Activated CD4-positive, CD25-positive, alpha-beta regulatory T cell (primary cell): ENCODE results near the gene PSMB11.

Experiments used
- DNase-seq, 4 experiments: peaks; one replicate each; lab custom pipeline; 2025; lab: John Stamatoyannopoulos, UW

The PSMB11 gene

DNA sequence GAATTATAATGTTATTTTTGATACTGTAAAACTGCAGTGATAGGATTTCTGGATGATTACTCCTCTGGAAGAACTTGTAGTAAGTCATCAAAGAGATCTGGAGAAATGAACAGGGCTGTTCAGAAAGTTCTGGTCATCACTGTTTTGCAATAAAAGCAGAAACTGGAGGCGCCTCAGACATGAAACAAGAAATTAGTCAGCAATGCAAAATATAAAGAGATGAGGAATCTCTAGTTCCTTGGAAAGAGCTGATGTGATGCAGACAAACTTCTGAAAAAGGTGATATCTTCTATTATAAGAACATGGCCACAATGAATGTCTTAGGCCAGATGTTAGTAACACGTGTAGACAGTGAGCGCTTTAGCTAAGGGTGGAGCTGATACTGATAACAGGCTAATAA, 43.4 kb downstream of the PSMB11 start:
- DNase-seq, result no peak

DNA sequence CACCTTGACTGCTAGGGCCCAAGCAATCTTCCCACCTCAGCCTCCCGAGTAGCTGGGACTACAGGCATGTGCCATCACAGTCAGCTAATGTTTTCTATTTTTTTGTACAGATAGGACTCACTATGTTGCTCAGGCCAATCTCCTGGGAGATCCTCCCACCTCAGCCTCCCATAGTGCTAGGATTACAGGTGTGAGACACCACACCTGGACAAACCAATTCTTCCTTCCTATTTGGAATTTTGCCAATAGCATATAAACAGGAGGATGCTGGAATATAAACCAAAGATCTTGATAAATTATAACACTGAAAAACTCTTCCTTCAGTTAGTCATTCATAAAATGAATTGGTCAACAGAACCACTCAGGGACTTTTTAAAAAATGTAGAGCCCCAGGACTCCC, 44.6 kb downstream of the PSMB11 start:
- no peak for DNase-seq

DNA sequence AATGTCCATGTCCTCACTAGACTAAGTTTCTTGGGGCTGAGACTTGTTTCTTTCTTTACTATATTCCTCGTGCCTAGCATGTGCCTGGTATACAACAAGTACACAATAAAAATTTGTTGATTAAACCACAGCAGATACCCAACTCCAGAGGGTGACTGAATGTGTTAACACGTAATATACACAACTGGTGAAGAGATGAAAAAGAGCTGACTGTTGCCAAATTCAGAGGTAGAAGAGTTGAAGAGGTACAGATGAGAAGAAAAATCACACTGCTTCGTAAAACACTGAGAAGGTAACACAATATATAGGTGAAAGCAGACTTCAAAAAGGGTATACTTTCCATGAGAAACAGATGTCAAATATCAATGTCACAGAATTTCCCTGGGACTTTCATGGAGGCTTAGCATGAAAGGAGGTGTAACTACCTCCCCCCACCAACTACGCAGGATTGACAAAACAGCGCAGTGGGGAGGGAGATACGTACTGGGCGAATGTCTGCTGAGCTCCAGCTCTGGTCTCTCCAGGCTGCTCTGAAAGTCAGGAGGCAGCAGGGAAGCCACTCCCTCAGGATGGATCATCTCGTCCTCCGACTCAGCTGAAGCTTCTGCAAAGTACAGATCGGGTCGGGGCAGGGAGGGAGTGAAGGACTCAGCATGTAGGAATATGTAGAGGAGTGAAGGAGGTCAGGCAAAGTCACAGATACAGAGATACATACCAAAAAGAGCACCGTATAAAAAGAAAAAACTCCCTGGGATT, 47.7 kb downstream of the PSMB11 start:
- DNase-seq, result no peak

DNA sequence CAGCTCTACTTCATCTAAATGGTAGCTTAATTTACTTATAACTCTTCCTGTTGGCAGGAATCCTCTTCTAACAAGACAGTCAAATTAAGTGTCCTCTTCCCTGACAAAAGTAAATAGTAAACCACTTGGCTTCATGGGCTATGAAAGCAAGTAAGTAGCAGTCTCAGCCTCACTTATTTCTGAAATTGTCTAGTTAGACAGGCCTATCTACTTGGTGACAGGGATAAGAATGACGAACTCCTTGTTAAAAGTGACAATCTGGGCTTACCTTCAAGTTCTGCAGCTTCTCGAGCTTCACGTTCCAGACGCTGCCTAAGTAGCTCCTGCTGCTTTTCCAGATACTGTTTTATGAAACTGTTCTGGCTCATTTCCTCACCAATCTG, 48.2 kb downstream of the PSMB11 start:
- no peak for DNase-seq

DNA sequence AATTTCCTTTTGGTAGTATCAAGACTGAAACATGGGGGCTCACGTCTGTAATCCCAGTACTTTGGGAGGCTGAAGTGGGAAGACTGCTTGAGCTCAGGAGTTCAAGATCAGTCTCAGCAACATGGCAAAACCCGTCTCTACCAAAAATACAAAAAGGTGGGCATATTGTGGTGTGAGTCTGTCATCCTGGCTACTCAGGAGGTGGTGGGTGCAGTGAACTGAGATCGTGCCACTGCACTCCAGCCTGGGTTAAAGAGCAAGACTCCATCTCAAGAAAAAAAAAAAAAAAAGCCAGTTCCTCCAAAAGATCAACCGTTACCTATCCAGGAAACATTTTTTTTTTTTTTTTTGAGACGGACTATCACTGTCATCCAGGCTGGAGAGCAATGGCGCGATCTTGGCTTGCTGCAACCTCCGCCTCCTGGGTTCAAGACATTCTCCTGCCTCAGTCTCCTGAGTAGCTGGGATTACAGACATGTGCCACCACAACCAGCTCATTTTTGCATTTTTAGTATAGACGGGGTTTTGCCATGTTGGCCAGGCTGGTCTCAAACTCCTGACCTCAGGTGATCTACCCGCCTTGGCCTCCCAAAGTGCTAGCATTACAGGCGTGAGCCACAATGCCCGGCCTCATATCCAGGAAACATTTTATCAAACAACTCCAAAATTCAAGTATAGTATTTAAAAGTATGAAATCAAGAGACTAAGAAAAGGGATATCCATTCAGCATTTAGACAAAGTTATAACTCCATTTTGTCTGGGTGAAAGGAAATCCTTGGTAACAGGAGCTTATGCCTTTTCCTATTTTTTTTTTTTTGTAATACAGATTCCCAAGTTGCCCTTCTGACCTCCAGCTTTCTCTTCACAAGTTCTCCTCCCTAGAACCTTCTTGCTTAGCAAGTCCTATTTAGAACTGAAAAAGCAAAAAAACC, 49.5 kb downstream of the PSMB11 start:
- no peak for DNase-seq

DNA sequence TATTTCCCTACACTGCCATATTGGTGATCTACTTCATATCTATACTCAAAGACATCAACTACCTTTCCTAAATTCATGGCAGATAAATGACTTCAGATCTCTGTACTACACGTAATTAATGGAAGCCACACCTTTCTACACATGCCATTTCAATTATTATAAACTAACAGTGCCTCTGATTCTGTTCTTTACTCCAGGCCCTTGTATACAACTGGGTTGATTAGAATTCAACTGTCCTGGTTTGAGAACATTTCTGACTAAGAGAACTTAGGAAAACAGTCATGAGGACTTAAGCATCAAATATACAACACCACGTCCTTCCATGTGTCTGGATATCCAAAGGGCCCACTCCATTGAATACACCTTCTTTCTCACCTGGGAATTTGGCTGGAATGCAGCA, 51.1 kb downstream of the PSMB11 start:
- DNase-seq, result no peak

DNA sequence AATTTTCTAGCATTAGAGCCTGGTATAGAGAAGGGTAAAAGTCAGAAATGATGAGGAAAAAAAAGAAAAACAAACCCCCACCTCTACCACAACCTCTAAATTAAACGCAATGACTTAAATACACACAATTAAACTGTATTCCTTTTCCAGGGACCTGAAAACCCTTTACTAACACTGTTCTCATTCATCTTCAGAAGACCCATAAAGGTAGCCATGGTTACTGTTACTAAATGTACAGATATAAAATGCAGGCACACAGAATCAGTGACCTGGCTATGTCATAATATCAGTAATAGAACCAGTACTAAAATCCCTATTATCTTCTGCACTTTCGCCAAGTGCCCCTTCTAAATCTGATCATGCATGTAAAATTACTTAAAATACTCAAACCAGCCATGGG, 51.5 kb downstream of the PSMB11 start:
- no peak for DNase-seq
